Measurements from ENCODE around the gene GPR162. TPM values are rescaled to one million over a fixed set of nuclear protein-coding genes. Genes with fewer than 3 reads are reported as not detected.
"Not testable (repeated sequence)": the region's sequence is repeated elsewhere in the genome, so short reads cannot be mapped to it uniquely, and the experiment has no call there.

The GPR162 gene
- total RNA-seq, 2 experiments from 2014 or later = 0.30 to 0.51 TPM

DNA sequence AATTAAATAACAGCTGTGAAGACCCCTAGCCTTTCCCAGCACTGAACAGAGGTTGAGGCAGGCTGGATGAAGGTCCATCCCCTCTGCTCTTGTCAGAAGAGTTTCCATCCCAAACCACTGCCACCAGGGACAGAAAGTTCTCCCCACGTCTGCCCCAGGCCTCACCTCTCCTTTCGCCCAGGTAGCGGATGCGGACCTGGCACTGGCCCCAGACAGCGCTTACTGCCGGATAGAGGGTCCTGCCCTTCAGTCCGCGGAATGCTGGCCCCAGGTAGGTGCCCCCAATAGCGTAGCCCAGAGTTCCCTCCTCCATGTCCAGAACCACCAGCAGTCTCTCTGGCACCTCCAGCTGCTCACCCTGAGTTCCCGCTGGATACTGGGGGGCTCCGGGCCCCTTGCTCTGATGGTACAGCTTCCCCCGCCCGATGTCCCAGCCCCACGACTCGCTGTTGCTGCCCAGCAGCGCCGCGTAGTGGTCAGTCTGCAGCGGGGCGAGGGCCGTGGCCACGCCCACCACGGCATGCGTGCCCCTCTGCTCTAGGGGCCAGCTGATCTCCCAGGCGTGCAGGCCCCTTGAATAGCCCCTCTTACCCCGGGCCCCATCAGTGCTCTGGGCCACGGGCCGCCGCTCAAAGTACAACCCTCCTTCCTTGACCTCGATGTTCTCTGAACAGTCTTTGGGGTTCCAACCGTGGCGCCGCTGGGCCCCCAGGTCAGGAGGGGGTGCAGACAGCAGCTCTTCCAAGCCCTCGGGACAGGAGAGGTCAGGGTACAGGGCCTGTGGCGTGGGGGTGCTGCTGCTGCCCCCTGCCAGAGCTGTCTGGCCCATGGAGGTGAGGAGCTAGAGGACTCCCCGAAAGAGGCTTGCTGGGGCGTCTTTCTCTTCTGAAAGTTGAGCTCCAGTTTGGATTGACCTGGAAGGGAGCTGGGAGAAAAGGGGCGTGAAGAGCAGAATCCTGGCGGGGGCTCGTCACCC is 50.7 kb downstream of the GPR162 start:
- Mint-ChIP-seq H3K9me3 (no peaks in the 10 kb centered on the region), H3K27ac (peak overlapping the region; percentile 93), H3K4me1 (peaks cover 48% of the 10 kb centered on the region), H3K36me3 (peaks cover 37% of the 10 kb centered on the region), H3K4me3 (peak overlapping the region; percentile 94), H3K27me3 (no peaks in the 10 kb centered on the region)
- ATAC-seq (ENCODE audit: low read depth) = peak; percentile 27
- DNase-seq = peak; percentile 95
- POLR2A ChIA-PET = interaction anchor here (0.6 to 4.7 kb wide), 28 partner anchors 10 to 409 kb away, joined by 3 to 78 read pairs (median 5); partner anchors contain the start of genes C12orf57, CDCA3, COPS7A and ENO2

DNA sequence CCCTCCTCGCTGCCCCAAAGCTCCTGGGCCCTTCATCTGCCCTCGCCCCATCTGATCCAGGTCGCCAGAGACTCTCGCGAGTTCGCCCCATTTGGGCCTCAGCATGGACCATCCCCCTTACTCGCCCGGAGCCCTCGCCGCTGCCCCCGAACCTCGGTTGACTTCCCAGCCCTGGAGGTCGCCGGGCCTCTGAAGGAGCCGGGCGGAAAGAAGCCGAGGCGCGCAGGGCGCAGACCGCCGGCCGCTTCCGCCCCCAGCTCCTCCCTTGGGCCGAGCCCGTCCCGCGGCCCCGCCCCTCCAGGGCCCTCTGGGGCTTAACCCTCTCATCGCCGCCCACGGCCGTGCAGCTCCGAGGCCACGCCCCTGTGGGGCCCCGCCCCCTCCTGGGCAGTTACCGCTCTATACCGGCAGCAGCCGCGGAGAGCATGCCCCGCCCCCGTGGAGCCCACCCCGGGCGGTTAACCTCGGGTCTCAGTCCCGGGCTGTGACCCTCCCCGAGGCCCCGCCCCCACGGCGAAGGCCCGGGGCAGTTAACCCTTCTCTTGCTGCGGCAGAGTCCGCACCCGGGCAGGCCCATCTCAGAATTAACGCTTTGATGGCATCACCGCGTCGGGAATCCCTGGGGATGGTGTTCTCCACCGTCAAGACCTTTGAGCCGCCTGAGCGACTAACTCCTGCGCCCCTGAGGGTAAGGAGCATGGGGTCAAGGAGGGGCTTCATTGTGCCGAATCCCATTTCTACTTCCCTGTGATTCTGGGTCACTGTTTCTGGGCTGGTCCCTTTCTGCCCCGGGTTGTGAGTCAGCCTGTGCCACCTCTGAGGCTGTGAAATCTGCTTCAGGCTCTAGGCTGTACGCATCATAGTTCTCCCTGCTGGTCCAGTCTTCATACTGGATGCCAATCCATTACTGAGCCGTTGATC is 51.7 kb downstream of the GPR162 start, which contains the start of gene SPSB2:
TSS of gene SPSB2 (minus strand) at position 210 of the 921 bp plus-strand sequence. CDS start 402 bp downstream, outside the sequence.
- peak; percentile 78 for ATAC-seq (ENCODE audit: low read depth)
- peak within 1 kb of the TSS; percentile 93 for H3K27ac Mint-ChIP-seq
- peaks cover 32% of the 10 kb centered on the region for H3K36me3 Mint-ChIP-seq
- DNase-seq = peak; percentile 100
- peak within 1 kb of the TSS; percentile 94 for H3K4me3 Mint-ChIP-seq
- no peaks in the 10 kb centered on the region for H3K27me3 Mint-ChIP-seq
- POLR2A ChIA-PET = interaction anchor here (0.6 to 4.7 kb wide), 28 partner anchors 9 to 410 kb away, joined by 3 to 78 read pairs (median 5); partner anchors contain the start of genes C12orf57, CDCA3, COPS7A and ENO2
- peaks cover 48% of the 10 kb centered on the region for H3K4me1 Mint-ChIP-seq
- H3K9me3 Mint-ChIP-seq = no peaks in the 10 kb centered on the region

DNA sequence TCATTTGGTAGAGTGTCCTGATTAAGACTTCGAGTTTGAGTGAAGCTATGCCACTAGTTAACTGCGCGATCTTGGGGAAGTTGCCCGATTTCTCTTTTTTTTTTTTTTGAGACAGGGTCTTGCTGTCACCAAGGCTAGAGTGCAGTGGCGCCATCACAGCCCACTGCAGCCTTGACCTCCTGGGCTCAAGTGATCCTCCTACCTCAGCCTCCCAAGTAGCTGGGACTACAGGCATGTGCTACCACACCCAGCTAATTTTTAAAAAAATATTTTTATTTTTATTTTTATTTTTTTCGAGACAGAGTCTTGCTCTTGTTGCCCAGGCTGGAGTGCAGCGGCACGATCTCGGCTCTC is 52.4 kb downstream of the GPR162 start:
- Mint-ChIP-seq H3K36me3 (peaks cover 26% of the 10 kb centered on the region), H3K27ac (peak overlapping the region; percentile 89), H3K4me1 (peaks cover 44% of the 10 kb centered on the region), H3K4me3 (peak overlapping the region; percentile 94)
- H3K27me3 Mint-ChIP-seq; DNase-seq; H3K9me3 Mint-ChIP-seq; ATAC-seq (ENCODE audit: low read depth): not testable (repeated sequence)
- POLR2A ChIA-PET = interaction anchor here (0.6 to 4.7 kb wide), 8 partner anchors 18 to 323 kb away, joined by 3 to 78 read pairs (median 26); partner anchors contain the start of genes C12orf57, CDCA3, LRRC23 and PTPN6

Other genes starting within 250 kb of the GPR162 start
- 100 to 1,000 TPM; 273 to 277 TPM for gene CHD4, start 214.4 kb upstream of the GPR162 start, total RNA-seq
- 10 to 100 TPM; 19.4 to 20.9 TPM for gene LPAR5, start 185.9 kb upstream of the GPR162 start, total RNA-seq
- 1 to 10 TPM; 8.0 to 8.8 TPM for gene ACRBP, start 174.4 kb upstream of the GPR162 start, total RNA-seq
- gene ING4, start 158.7 kb upstream of the GPR162 start, total RNA-seq = 10 to 100 TPM; 46.9 to 49.3 TPM
- 10 to 100 TPM; 79.5 to 88.2 TPM for gene ZNF384, start 132.4 kb upstream of the GPR162 start, total RNA-seq
- gene PIANP, start 121.0 kb upstream of the GPR162 start, total RNA-seq = 1 to 10 TPM in 1 of 2 experiments, under 1 TPM in 1; 0.75 to 1.1 TPM
- gene COPS7A, start 97.8 kb upstream of the GPR162 start, total RNA-seq = 10 to 100 TPM; 29.8 to 35.6 TPM
- 100 to 1,000 TPM; 108 to 118 TPM for gene MLF2, start 68.7 kb upstream of the GPR162 start, total RNA-seq
- gene PTMS, start 55.5 kb upstream of the GPR162 start, total RNA-seq = 10 to 100 TPM; 36.2 to 43.5 TPM
- 10 to 100 TPM; 46.6 to 52.1 TPM for gene LAG3, start 49.3 kb upstream of the GPR162 start, total RNA-seq
- 1 to 10 TPM; 2.6 to 3.0 TPM for gene CD4, start 32.3 kb upstream of the GPR162 start, total RNA-seq
- 1 to 10 TPM; 6.3 to 7.0 TPM for gene P3H3, start 6.6 kb downstream of the GPR162 start, total RNA-seq
- 1 to 10 TPM; 2.6 to 3.1 TPM for gene GNB3, start 19.1 kb downstream of the GPR162 start, total RNA-seq
- gene CDCA3, start 29.5 kb downstream of the GPR162 start, total RNA-seq = 10 to 100 TPM; 76.7 to 85.2 TPM
- gene USP5, start 30.3 kb downstream of the GPR162 start, total RNA-seq = 10 to 100 TPM; 84.8 to 95.4 TPM
- 1,000 to 10,000 TPM; 1,129 to 1,200 TPM for gene TPI1, start 45.7 kb downstream of the GPR162 start, total RNA-seq
- 10 to 100 TPM; 16.4 to 17.0 TPM for gene SPSB2, start 51.5 kb downstream of the GPR162 start, total RNA-seq
- gene LRRC23, start 83.0 kb downstream of the GPR162 start, total RNA-seq = 1 to 10 TPM; 8.1 to 8.3 TPM
- gene ENO2, start 92.8 kb downstream of the GPR162 start, total RNA-seq = 100 to 1,000 TPM; 231 to 242 TPM
- gene ATN1, start 106.1 kb downstream of the GPR162 start, total RNA-seq = 10 to 100 TPM; 31.0 to 31.3 TPM
- not detected for gene RNU7-1, start 122.0 kb downstream of the GPR162 start, total RNA-seq
- 100 to 1,000 TPM; 210 to 217 TPM for gene C12orf57, start 122.2 kb downstream of the GPR162 start, total RNA-seq
- 100 to 1,000 TPM; 349 to 370 TPM for gene PTPN6, start 129.5 kb downstream of the GPR162 start, total RNA-seq
- gene PHB2, start 148.8 kb downstream of the GPR162 start, total RNA-seq = 100 to 1,000 TPM; 175 to 189 TPM
- 10 to 100 TPM; 50.0 to 55.7 TPM for gene EMG1, start 149.1 kb downstream of the GPR162 start, total RNA-seq
- gene LPCAT3, start 196.7 kb downstream of the GPR162 start, total RNA-seq = 10 to 100 TPM; 30.3 to 33.9 TPM
- 1 to 10 TPM; 1.3 TPM for gene C1S, start 238.9 kb downstream of the GPR162 start, total RNA-seq